IMR-90 (cell line): Measurements from ENCODE around the gene PPP6C. TPM values are rescaled to one million over a fixed set of nuclear protein-coding genes. Genes with fewer than 3 reads are reported as not detected.

ENCODE experiments used
- ATAC-seq: fragments of 200-7000 bp; cut with Tn5 transposase; 2 replicates; pipeline ENCODE4 v1.9.1; 2020; ENCODE audit warnings: low read depth, mild to moderate bottlenecking, moderate library complexity
- BruUV-seq: library from RNA; stranded (reverse); fragments of 400-500 nt; replicated peaks from 2 replicates; lab custom pipeline; 2021; lab: Mats Ljungman, UMichigan
- CTCF ChIA-PET: fragments of 300-600 bp; formaldehyde crosslinking; extraction: SDS; loops from one replicate; lab custom pipeline; 2021; ENCODE audit warnings: antibody characterized with exemption; lab: Yijun Ruan, JAX
- POLR2A ChIA-PET: fragments of 300-600 bp; sonication (Branson Sonifier 250); formaldehyde crosslinking; loops from one replicate; lab custom pipeline; 2022; ENCODE audit warnings: antibody characterized with exemption; ENCODE audit not compliant: unreplicated experiment; lab: Charles Lee
- DNase-seq: peaks from one replicate; pipeline ENCODE4 v3.0.0; 2013
- H2AFZ ChIP-seq: replicated peaks from 2 replicates; pipeline ENCODE3; 2013; ENCODE audit warnings: low read length, mild to moderate bottlenecking; ENCODE audit not compliant: poor library complexity
- H2AK5ac ChIP-seq: 2 replicates; pipeline ENCODE4 v1.6.1; 2013; ENCODE audit warnings: low read depth, low read length, inconsistent platforms
- H2AK9ac ChIP-seq: replicated peaks from 2 replicates; pipeline ENCODE3; 2013; ENCODE audit warnings: mild to moderate bottlenecking, low read depth, low read length, moderate library complexity; ENCODE audit not compliant: poor library complexity
- H2BK120ac ChIP-seq: 2 replicates; pipeline ENCODE4 v1.6.1; 2013; ENCODE audit warnings: low read depth, low read length, inconsistent platforms
- H2BK15ac ChIP-seq: 3 replicates; pipeline ENCODE4 v1.6.1; 2013; ENCODE audit warnings: low read depth, low read length, inconsistent platforms
- H2BK20ac ChIP-seq: 2 replicates; pipeline ENCODE4 v1.6.1; 2013; ENCODE audit warnings: low read depth, mild to moderate bottlenecking, inconsistent platforms, low read length, moderate library complexity
- H2BK5ac ChIP-seq: 2 replicates; pipeline ENCODE4 v1.6.1; 2013; ENCODE audit warnings: mild to moderate bottlenecking, low read depth, low read length, inconsistent platforms; ENCODE audit not compliant: poor library complexity, severe bottlenecking
- H3K14ac ChIP-seq: replicated peaks from 2 replicates; pipeline ENCODE4 v1.6.1; 2013; ENCODE audit warnings: low read depth, low read length, inconsistent platforms
- H3K18ac ChIP-seq: 2 replicates; pipeline ENCODE4 v1.6.1; 2013; ENCODE audit warnings: low read depth, low read length, control low read depth
- H3K23ac ChIP-seq: 2 replicates; pipeline ENCODE4 v1.6.1; 2013; ENCODE audit warnings: low read depth, low read length, inconsistent platforms
- H3K27ac ChIP-seq: 2 replicates; pipeline ENCODE4 v1.5.1; 2013; ENCODE audit warnings: mild to moderate bottlenecking, control low read depth, low read length; ENCODE audit not compliant: insufficient read depth
- H3K27me3 ChIP-seq: 2 replicates; pipeline ENCODE4 v1.6.1; 2013; ENCODE audit warnings: low read length; ENCODE audit not compliant: control insufficient read depth, insufficient read depth
- H3K36me3 ChIP-seq: 2 replicates; pipeline ENCODE4 v1.6.1; 2013; ENCODE audit warnings: low read length, mixed read lengths; ENCODE audit not compliant: control insufficient read depth, insufficient read depth
- H3K4ac ChIP-seq: 2 replicates; pipeline ENCODE4 v1.6.1; 2013; ENCODE audit warnings: low read depth, low read length, inconsistent platforms
- H3K4me1 ChIP-seq: 2 replicates; pipeline ENCODE4 v1.6.1; 2013; ENCODE audit warnings: low read length, mixed read lengths; ENCODE audit not compliant: control insufficient read depth, insufficient read depth
- H3K4me2 ChIP-seq: 2 replicates; pipeline ENCODE4 v1.6.1; 2013; ENCODE audit warnings: low read depth, mild to moderate bottlenecking, control low read depth, low read length, moderate library complexity
- H3K4me3 ChIP-seq: 2 replicates; pipeline ENCODE4 v1.5.1; 2013; ENCODE audit warnings: low read depth, mild to moderate bottlenecking, control low read depth, low read length, moderate library complexity; ENCODE audit not compliant: insufficient read depth
- H3K56ac ChIP-seq: 2 replicates; pipeline ENCODE4 v1.6.1; 2013; ENCODE audit warnings: low read length, inconsistent platforms; ENCODE audit not compliant: insufficient read depth; ENCODE audit errors: extremely low read depth
- H3K79me1 ChIP-seq, 2 experiments: 2 replicates each; pipeline ENCODE4 v1.6.1; 2013; ENCODE audit warnings: low read length in 2 of 2, inconsistent platforms in 1 of 2, low read depth in 1 of 2
- H3K9ac ChIP-seq: 2 replicates; pipeline ENCODE4 v1.6.1; 2013; ENCODE audit warnings: low read depth, low read length, control low read depth
- H3K9me1 ChIP-seq: 2 replicates; pipeline ENCODE4 v1.6.1; 2013; ENCODE audit warnings: low read length, inconsistent platforms; ENCODE audit not compliant: insufficient read depth
- H3K9me3 ChIP-seq: 2 replicates; pipeline ENCODE4 v1.6.1; 2013; ENCODE audit warnings: low read length; ENCODE audit not compliant: control insufficient read depth, insufficient read depth
- H4K20me1 ChIP-seq: 2 replicates; pipeline ENCODE4 v1.6.1; 2013; ENCODE audit warnings: low read length, inconsistent platforms; ENCODE audit not compliant: insufficient read depth
- H4K5ac ChIP-seq: 2 replicates; pipeline ENCODE4 v1.6.1; 2013; ENCODE audit warnings: mild to moderate bottlenecking, low read depth, low read length, control low read depth
- H4K8ac ChIP-seq, 2 experiments: 2 replicates each; pipeline ENCODE4 v1.6.1; 2013; ENCODE audit warnings: low read depth in 2 of 2, low read length in 2 of 2, control low read depth in 1 of 2, inconsistent platforms in 1 of 2
- H4K91ac ChIP-seq: 2 replicates; pipeline ENCODE4 v1.6.1; 2013; ENCODE audit warnings: low read depth, low read length, inconsistent platforms; ENCODE audit not compliant: insufficient read depth
- CHD1 ChIP-seq: IDR thresholded peaks from 2 replicates; pipeline ENCODE4 v1.6.1; 2012; ENCODE audit warnings: low read depth, low read length, improper control_type of control experiment
- RAD21 ChIP-seq: IDR thresholded peaks from 2 replicates; pipeline ENCODE4 v1.6.1; 2012; ENCODE audit warnings: low read length, improper control_type of control experiment
- RFX5 ChIP-seq: IDR thresholded peaks from 2 replicates; pipeline ENCODE4 v1.8.0; 2012; ENCODE audit warnings: low read depth, mild to moderate bottlenecking, low read length, moderate library complexity
- SMC3 ChIP-seq: fragments of 150-350 bp; IDR thresholded peaks from 2 replicates; pipeline ENCODE4 v1.6.1; 2016; ENCODE audit warnings: low read depth, mild to moderate bottlenecking, antibody characterized with exemption, low read length, moderate library complexity
- USF2 ChIP-seq: fragments of 150-350 bp; IDR thresholded peaks from 2 replicates; pipeline ENCODE4 v1.6.1; 2017; ENCODE audit warnings: mild to moderate bottlenecking, antibody characterized with exemption, low read length, low read depth
- WGBS, 2 experiments: methylation state at CpG; one replicate each; pipeline versions ENCODE4 v1.1.5 to v1.1.7; 2013; ENCODE audit warnings: missing lambda C conversion rate in 2 of 2; ENCODE audit not compliant: insufficient read length in 1 of 2; ENCODE audit errors: extremely low coverage in 2 of 2; 5-methylcytosine and 5-hydroxymethylcytosine counted together
- dilution Hi-C: fragments of 300-500 bp; cut with HindIII; formaldehyde crosslinking; loops from one replicate; pipeline ENCODE4 v1.14.3; 2018; ENCODE audit warnings: low sequenced_read_pairs; ENCODE audit not compliant: unreplicated experiment
- in situ Hi-C: fragments of 300-500 bp; cut with MboI; formaldehyde crosslinking; loops from 3 replicates; pipeline ENCODE4 v1.14.3; 2019; ENCODE audit warnings: low sequenced_read_pairs, inconsistent platforms, mixed read lengths
- intact Hi-C: fragments of 100-400 bp; cut with micrococcal nuclease; formaldehyde crosslinking; loops from 2 replicates; pipeline ENCODE4 v1.10.0; 2022
- polyA plus RNA-seq, 3 experiments: library from polyadenylated mRNA; depleted of rRNA; stranded (reverse); fragments of >200 nt; gene quantifications; 2 replicates each; pipeline ENCODE4 v1.2.3, GENCODE V29; 2012; ENCODE audit warnings: low replicate concordance in 1 of 3
- total RNA-seq: library from RNA; depleted of rRNA; stranded (reverse); fragments of >200 nt; gene quantifications from 2 replicates; pipeline ENCODE4 v1.2.3, GENCODE V29; 2012

Gene PPP6C
- total and polyA plus RNA-seq, 2 of the 4 experiments (the other 2 are of a cell fraction): 14.5 to 15.4 TPM

- Histone ChIP-seq H3K27ac (no peak overlapping the region), H3K18ac (no peak overlapping the region), H2BK5ac (no peak overlapping the region), H4K20me1 (no peaks in the 10 kb centered on the region), H2AK9ac (no peak overlapping the region), H3K14ac (no peak overlapping the region), H3K4me3 (no peak overlapping the region), H2AFZ (no peak overlapping the region), H2AK5ac (no peak overlapping the region), H2BK15ac (no peak overlapping the region), H4K8ac (no peak overlapping the region), H2BK120ac (no peak overlapping the region), H3K9ac (no peak overlapping the region), H3K9me3 (no peaks in the 10 kb centered on the region), H3K36me3 (peaks cover 33% of the 10 kb centered on the region), H3K23ac (no peak overlapping the region), H4K5ac (no peak overlapping the region), H4K91ac (no peak overlapping the region), H3K56ac (no peak overlapping the region), H3K79me1 (peaks cover 11 to 32% of the 10 kb centered on the region in 2 experiments), H2BK20ac (no peak overlapping the region), H3K4ac (no peak overlapping the region), H3K4me1 (peaks cover 3% of the 10 kb centered on the region; the same call in 1 of the 2 replicates), H3K4me2 (no peak overlapping the region), H3K27me3 (no peaks in the 10 kb centered on the region), H3K9me1 (no peaks in the 10 kb centered on the region; the same call in 1 of the 2 replicates)
- dilution Hi-C loops (no loop called here), in situ Hi-C loops (no loop called here), intact Hi-C loops (no loop called here)
- CTCF ChIA-PET: interaction anchor here (1.0 kb wide), 1 partner anchor 22 kb away, joined by 3 read pairs; no protein-coding TSS in a partner anchor
- TF ChIP-seq SMC3 (no peak), CHD1 (no peak), USF2 (no peak), RAD21 (no peak), RFX5 (no peak)
- no CpG with 5 or more reads among the region's 2 CpGs for WGBS, 2 experiments
- DNase-seq (no peak), ATAC-seq (no peak)
- POLR2A ChIA-PET: no interaction called here
- BruUV-seq: no TSS peak
Observed at GRCh38 chr9:125151730-125152129, 37.9 kb downstream of the PPP6C start.
